ENCODE results near the gene DNAJC16. TPM values are rescaled to one million over a fixed set of nuclear protein-coding genes. Genes with fewer than 3 reads are reported as not detected.
A peak's percentile ranks its signal among the peaks of the same experiment; 100 is the strongest.

DNAJC16 gene
- total RNA-seq, 1 experiment from 2014 or later, result 20.7 TPM

GRCh38 chr1:15525050-15526020, 1.3 kb upstream of the DNAJC16 start:
- H2BK5ac ChIP-seq (ENCODE audit: insufficient read length, low read length), result no peak overlapping the region
- no peak overlapping the region for H3K56ac ChIP-seq (ENCODE audit: insufficient read length, low read depth, low read length)
- H4K20me1 ChIP-seq (ENCODE audit: control insufficient read depth, insufficient read depth, insufficient read length), result no peaks in the 10 kb centered on the region
- H3K27ac ChIP-seq (ENCODE audit: insufficient read length, low read depth, low read length), result no peak overlapping the region
- H3K4me2 ChIP-seq (ENCODE audit: insufficient read depth, insufficient read length, low read length), result peak overlapping the region; percentile 86
- H3K9ac ChIP-seq (ENCODE audit: extremely low read depth, insufficient read length, low read length), result no peak overlapping the region
- Mint-ChIP-seq H3K4me3 (peak overlapping the region; percentile 92 to 95), H3K9me3 (no peaks in the 10 kb centered on the region), H3K36me3 (ENCODE audit: insufficient read depth in 1 of 3, low read depth in 3 of 3) (peaks cover 2 to 9% (median 2%) of the 10 kb centered on the region in 3 experiments; a peak in 5 of 7 replicates), H3K27me3 (ENCODE audit: low read depth) (no peaks in the 10 kb centered on the region), H3K4me1 (peaks cover 28 to 43% of the 10 kb centered on the region in 2 experiments), H3K27ac (peak overlapping the region in 2 of 3 experiments; percentile 85 to 100; a peak in 4 of 7 replicates)
- WGBS (ENCODE audit: extremely low coverage, insufficient read length, low lambda C conversion rate), result no CpG with 5 or more reads among the region's 40 CpGs
- no peaks in the 10 kb centered on the region for H3K79me2 ChIP-seq (ENCODE audit: insufficient read depth, low read length)
- H3T11ph ChIP-seq (ENCODE audit: low read length), result no peak overlapping the region
- peaks cover 3% of the 10 kb centered on the region; the same call in 1 of the 2 replicates for H3K4me1 ChIP-seq (ENCODE audit: insufficient read depth, low read length)
- H2BK12ac ChIP-seq (ENCODE audit: insufficient read length, low read depth, low read length), result no peak overlapping the region
- no peak overlapping the region for H4K5ac ChIP-seq (ENCODE audit: insufficient read length, low read depth, low read length)
- no peak overlapping the region for H2AFZ ChIP-seq (ENCODE audit: low read length)
- no peak overlapping the region for H3K18ac ChIP-seq (ENCODE audit: insufficient read length, low read depth, low read length)
- no peak overlapping the region for H2AK5ac ChIP-seq (ENCODE audit: insufficient read length, low read length)
- no peak overlapping the region; the same call in 1 of the 2 replicates for H3K14ac ChIP-seq (ENCODE audit: insufficient read depth, low read length)
- H3K23me2 ChIP-seq (ENCODE audit: insufficient read length, low read depth, low read length, poor library complexity, severe bottlenecking), result peaks cover 8% of the 10 kb centered on the region
- no peak overlapping the region for H2BK20ac ChIP-seq (ENCODE audit: low read depth, low read length, poor library complexity, severe bottlenecking)
- H2BK120ac ChIP-seq (ENCODE audit: low read depth, low read length, poor library complexity, severe bottlenecking), result no peak overlapping the region
- H2BK15ac ChIP-seq (ENCODE audit: low read depth, low read length), result no peak overlapping the region
- no peak overlapping the region for H3K4ac ChIP-seq (ENCODE audit: low read depth, low read length)
- H4K8ac ChIP-seq (replicated peaks; ENCODE audit: insufficient read length, low read depth, low read length), result no peak overlapping the region
- H3K27me3 ChIP-seq (ENCODE audit: insufficient read depth, low read length), result no peaks in the 10 kb centered on the region
- H3K23ac ChIP-seq (ENCODE audit: insufficient read length, low read depth, low read length), result no peak overlapping the region
- TF ChIP-seq CTCF (conservative IDR thresholded peaks at IDR 0.05), result no peak
- DNase-seq, result no peak
- no peaks in the 10 kb centered on the region for H3K79me1 ChIP-seq (ENCODE audit: insufficient read depth, low read depth, low read length, poor library complexity, severe bottlenecking)
- H4K91ac ChIP-seq (ENCODE audit: insufficient read length, low read depth, low read length), result no peak overlapping the region
- H3K9me3 ChIP-seq (ENCODE audit: control insufficient read depth, low read depth, low read length), result no peaks in the 10 kb centered on the region

Measured in H9 (cell line).